Fibroblast of skin of scalp (primary cell): Measurements from ENCODE around the gene INPP5E.

ENCODE experiments used
- DNase-seq: peaks from one replicate; pipeline ENCODE4 v3.0.0-alpha.2; 2013

Gene INPP5E

GRCh38 chr9:136403915-136404800 is 35.5 kb downstream of the INPP5E start:
- no peak for DNase-seq

- DNase-seq, result no peak
Measured at GRCh38 chr9:136403538-136403914, 36.1 kb downstream of the INPP5E start.

- no peak for DNase-seq
Measured at GRCh38 chr9:136402067-136402466, 37.6 kb downstream of the INPP5E start.

- DNase-seq, result no peak
Measured at GRCh38 chr9:136401173-136401922, 38.3 kb downstream of the INPP5E start.

GRCh38 chr9:136400038-136400834 is 39.4 kb downstream of the INPP5E start, which contains the start of gene SNAPC4:
SNAPC4 (minus strand) TSS chr9:136400170; CDS start chr9:136398428, 1,742 bp downstream.
- peak; percentile 84 for DNase-seq

- DNase-seq, result no peak
Measured at GRCh38 chr9:136399176-136400037, 40.2 kb downstream of the INPP5E start.

- no peak for DNase-seq
Measured at GRCh38 chr9:136398286-136398685, 41.4 kb downstream of the INPP5E start.

GRCh38 chr9:136397643-136398042 is 42.0 kb downstream of the INPP5E start:
- no peak for DNase-seq

GRCh38 chr9:136396219-136396515 is 43.5 kb downstream of the INPP5E start:
- DNase-seq, result no peak

GRCh38 chr9:136395345-136396218 is 44.1 kb downstream of the INPP5E start:
- no peak for DNase-seq

- DNase-seq, result no peak
Measured at GRCh38 chr9:136395020-136395340, 44.7 kb downstream of the INPP5E start.

- DNase-seq, result no peak
Measured at GRCh38 chr9:136394312-136395019, 45.2 kb downstream of the INPP5E start.

GRCh38 chr9:136393531-136393930 is 46.1 kb downstream of the INPP5E start:
- DNase-seq, result no peak

- no peak for DNase-seq
Measured at GRCh38 chr9:136392538-136393449, 46.9 kb downstream of the INPP5E start.

- DNase-seq, result no peak
Measured at GRCh38 chr9:136391737-136392537, 47.7 kb downstream of the INPP5E start.

GRCh38 chr9:136389396-136389795 is 50.2 kb downstream of the INPP5E start:
- DNase-seq, result no peak

- DNase-seq, result no peak
Measured at GRCh38 chr9:136387217-136387616, 52.4 kb downstream of the INPP5E start.

- DNase-seq, result no peak
Measured at GRCh38 chr9:136386018-136386417, 53.6 kb downstream of the INPP5E start.

GRCh38 chr9:136385015-136385414 is 54.6 kb downstream of the INPP5E start:
- DNase-seq, result no peak
